HCT116 (cell line): ENCODE measurements around the gene TSPEAR.

Experiments
- ELF1 ChIP-seq: IDR thresholded peaks from 2 replicates; pipeline ENCODE4 v1.6.1; 2012; ENCODE audit warnings: low read depth, borderline replicate concordance
- EZH2phosphoT487 ChIP-seq: fragments of 200-600 bp; IDR thresholded peaks from 2 replicates; pipeline ENCODE4 v1.6.1; 2018; ENCODE audit warnings: antibody characterized with exemption, borderline replicate concordance
- FOSL1 ChIP-seq: IDR thresholded peaks from 2 replicates; pipeline ENCODE4 v1.6.1; 2012; ENCODE audit warnings: low read depth
- POLR2AphosphoS5 ChIP-seq: IDR thresholded peaks from 2 replicates; pipeline ENCODE4 v1.6.1; 2011; ENCODE audit warnings: mild to moderate bottlenecking, low read depth, low read length, moderate library complexity
- RAD21 ChIP-seq: IDR thresholded peaks from 2 replicates; pipeline ENCODE4 v1.6.1; 2012; ENCODE audit warnings: low read depth, mild to moderate bottlenecking
- REST ChIP-seq: IDR thresholded peaks from 2 replicates; pipeline ENCODE4 v1.6.1; 2012; ENCODE audit warnings: low read depth
- YY1 ChIP-seq: IDR thresholded peaks from 2 replicates; pipeline ENCODE4 v1.6.1; 2011; ENCODE audit warnings: low read length, low read depth, moderate library complexity, mild to moderate bottlenecking; ENCODE audit not compliant: insufficient replicate concordance; ENCODE audit errors: extremely low read depth
- TF ChIP-seq, protein P1 (sequence below), 3 experiments: fragments of 200-600 bp in 1 of 3; sonication (generic) in 1 of 3; IDR thresholded peaks in 2 of 3; conservative IDR thresholded peaks in 1 of 3; 2 replicates each; pipeline ENCODE4 v1.5.1; 2012 to 2017; ENCODE audit warnings: low read depth in 2 of 3, low read length in 2 of 3, antibody characterized with exemption in 1 of 3, borderline replicate concordance in 1 of 3, control low read depth in 1 of 3, mild to moderate bottlenecking in 1 of 3, mixed read lengths in 1 of 3, mixed run types in 1 of 3, moderate library complexity in 1 of 3; ENCODE audit not compliant: insufficient read depth in 1 of 3
- TF ChIP-seq, protein P2 (sequence below): IDR thresholded peaks from 2 replicates; pipeline ENCODE4 v1.6.1; 2011; ENCODE audit warnings: mild to moderate bottlenecking, low read length, moderate library complexity; ENCODE audit not compliant: insufficient replicate concordance; ENCODE audit errors: extremely low read depth
- TF ChIP-seq, protein P3 (sequence below): IDR thresholded peaks from 2 replicates; pipeline ENCODE4 v1.6.1; 2012

DNA sequence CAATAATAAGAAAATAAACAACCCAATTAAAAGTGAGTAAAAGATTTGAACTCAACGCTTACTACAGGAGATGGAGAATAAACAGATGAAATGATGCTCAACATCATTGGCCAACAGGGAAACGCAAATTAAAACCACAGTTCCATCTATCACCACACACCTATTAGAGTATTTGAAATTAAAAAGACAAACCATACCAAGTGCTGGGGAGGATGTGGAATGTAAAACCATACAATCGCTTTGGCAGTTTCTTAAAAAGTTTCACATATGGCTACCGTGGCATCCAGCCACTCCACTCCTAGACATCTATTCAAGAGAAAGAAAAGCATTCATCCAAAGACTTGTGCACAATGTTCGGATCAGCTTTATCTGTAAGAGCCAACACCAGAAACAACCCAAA lies 257.3 kb downstream of the TSPEAR start:
- TF ChIP-seq REST (no peak), ELF1 (no peak), YY1 (no peak), FOSL1 (no peak), RAD21 (no peak), POLR2AphosphoS5 (no peak), EZH2phosphoT487 (no peak)
- TF ChIP-seq, protein P1, sequence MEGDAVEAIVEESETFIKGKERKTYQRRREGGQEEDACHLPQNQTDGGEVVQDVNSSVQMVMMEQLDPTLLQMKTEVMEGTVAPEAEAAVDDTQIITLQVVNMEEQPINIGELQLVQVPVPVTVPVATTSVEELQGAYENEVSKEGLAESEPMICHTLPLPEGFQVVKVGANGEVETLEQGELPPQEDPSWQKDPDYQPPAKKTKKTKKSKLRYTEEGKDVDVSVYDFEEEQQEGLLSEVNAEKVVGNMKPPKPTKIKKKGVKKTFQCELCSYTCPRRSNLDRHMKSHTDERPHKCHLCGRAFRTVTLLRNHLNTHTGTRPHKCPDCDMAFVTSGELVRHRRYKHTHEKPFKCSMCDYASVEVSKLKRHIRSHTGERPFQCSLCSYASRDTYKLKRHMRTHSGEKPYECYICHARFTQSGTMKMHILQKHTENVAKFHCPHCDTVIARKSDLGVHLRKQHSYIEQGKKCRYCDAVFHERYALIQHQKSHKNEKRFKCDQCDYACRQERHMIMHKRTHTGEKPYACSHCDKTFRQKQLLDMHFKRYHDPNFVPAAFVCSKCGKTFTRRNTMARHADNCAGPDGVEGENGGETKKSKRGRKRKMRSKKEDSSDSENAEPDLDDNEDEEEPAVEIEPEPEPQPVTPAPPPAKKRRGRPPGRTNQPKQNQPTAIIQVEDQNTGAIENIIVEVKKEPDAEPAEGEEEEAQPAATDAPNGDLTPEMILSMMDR (IDR thresholded peaks at IDR 0.05 in 2 of 3, conservative IDR thresholded peaks at IDR 0.05 in 1 of 3; ENCODE audit: borderline replicate concordance in 1 of 3, insufficient read depth in 1 of 3, low read depth in 2 of 3, low read length in 2 of 3), result no peak
- TF ChIP-seq, protein P2, sequence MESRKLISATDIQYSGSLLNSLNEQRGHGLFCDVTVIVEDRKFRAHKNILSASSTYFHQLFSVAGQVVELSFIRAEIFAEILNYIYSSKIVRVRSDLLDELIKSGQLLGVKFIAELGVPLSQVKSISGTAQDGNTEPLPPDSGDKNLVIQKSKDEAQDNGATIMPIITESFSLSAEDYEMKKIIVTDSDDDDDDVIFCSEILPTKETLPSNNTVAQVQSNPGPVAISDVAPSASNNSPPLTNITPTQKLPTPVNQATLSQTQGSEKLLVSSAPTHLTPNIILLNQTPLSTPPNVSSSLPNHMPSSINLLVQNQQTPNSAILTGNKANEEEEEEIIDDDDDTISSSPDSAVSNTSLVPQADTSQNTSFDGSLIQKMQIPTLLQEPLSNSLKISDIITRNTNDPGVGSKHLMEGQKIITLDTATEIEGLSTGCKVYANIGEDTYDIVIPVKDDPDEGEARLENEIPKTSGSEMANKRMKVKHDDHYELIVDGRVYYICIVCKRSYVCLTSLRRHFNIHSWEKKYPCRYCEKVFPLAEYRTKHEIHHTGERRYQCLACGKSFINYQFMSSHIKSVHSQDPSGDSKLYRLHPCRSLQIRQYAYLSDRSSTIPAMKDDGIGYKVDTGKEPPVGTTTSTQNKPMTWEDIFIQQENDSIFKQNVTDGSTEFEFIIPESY, result no peak
- TF ChIP-seq, protein P3, sequence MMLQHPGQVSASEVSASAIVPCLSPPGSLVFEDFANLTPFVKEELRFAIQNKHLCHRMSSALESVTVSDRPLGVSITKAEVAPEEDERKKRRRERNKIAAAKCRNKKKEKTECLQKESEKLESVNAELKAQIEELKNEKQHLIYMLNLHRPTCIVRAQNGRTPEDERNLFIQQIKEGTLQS, result no peak
